Progenitor cell of endocrine pancreas (in vitro differentiated cells): ENCODE measurements around the gene MFSD2B. TPM values are rescaled to one million over a fixed set of nuclear protein-coding genes. Genes with fewer than 3 reads are reported as not detected.

Experiments used
- DNase-seq: peaks from one replicate; pipeline ENCODE4 v3.0.0; 2021; ENCODE audit warnings: low spot score; ENCODE audit not compliant: unreplicated experiment
- H3K27ac Mint-ChIP-seq: 2 replicates; pipeline ENCODE4 v1.8.0; 2021; ENCODE audit warnings: mild to moderate bottlenecking, moderate library complexity, mixed read lengths
- H3K27me3 Mint-ChIP-seq: 2 replicates; pipeline ENCODE4 v1.8.0; 2021; ENCODE audit warnings: mixed read lengths
- H3K36me3 Mint-ChIP-seq: 2 replicates; pipeline ENCODE4 v1.8.0; 2022; ENCODE audit warnings: mixed read lengths; ENCODE audit not compliant: insufficient read depth
- H3K4me1 Mint-ChIP-seq: 2 replicates; pipeline ENCODE4 v1.8.0; 2021; ENCODE audit warnings: low read depth, mixed read lengths
- H3K4me3 Mint-ChIP-seq: 2 replicates; pipeline ENCODE4 v1.8.0; 2021; ENCODE audit warnings: low read depth, mild to moderate bottlenecking, moderate library complexity, mixed read lengths
- H3K9me3 Mint-ChIP-seq: 2 replicates; pipeline ENCODE4 v1.8.0; 2021; ENCODE audit warnings: low read depth, mixed read lengths
- total RNA-seq: library from RNA; stranded (reverse); gene quantifications from 2 replicates; pipeline ENCODE4 v1.2.1, GENCODE V29; 2021
- TF ChIP-seq, protein P1 (sequence below): fragments of 200-600 bp; sonication (generic); IDR thresholded peaks from one replicate; pipeline ENCODE4 v1.5.0; 2021; ENCODE audit warnings: antibody characterized with exemption, mild to moderate bottlenecking; ENCODE audit not compliant: unreplicated experiment

Gene MFSD2B
- total RNA-seq, 1 donor from 2014 or later = 1.2 TPM

DNA sequence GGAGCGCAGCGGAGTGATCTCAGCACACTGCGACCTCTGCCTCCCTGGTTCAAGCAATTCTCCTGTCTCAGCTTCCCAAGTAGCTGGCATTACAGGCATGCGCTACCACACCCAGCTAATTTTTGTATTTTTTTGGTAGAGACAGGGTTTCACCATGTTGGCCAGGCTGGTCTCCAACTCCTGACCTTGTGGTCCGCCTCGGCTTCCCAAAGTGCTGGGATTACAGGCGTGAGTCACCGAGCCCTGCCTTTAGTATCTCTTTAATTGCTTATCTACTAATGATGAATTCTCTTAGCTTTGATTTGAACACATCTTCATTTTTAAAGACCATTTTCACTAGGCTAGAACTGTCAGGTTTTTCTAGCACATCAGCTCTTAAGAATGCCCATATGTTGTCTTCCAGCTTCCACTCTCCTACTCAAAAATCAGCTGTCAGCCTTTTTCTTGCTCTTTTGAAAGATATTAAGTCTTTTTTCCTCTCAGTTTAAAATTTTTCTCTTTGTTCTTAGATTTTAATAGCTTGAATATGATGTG, 16.1 kb upstream of the MFSD2B start:
- no peaks in the 10 kb centered on the region for H3K9me3 Mint-ChIP-seq
- H3K27ac Mint-ChIP-seq = no peak overlapping the region
- H3K4me1 Mint-ChIP-seq = no peaks in the 10 kb centered on the region
- no peaks in the 10 kb centered on the region for H3K27me3 Mint-ChIP-seq
- peaks cover 8% of the 10 kb centered on the region for H3K36me3 Mint-ChIP-seq
- no peak overlapping the region for H3K4me3 Mint-ChIP-seq
- TF ChIP-seq, protein P1, sequence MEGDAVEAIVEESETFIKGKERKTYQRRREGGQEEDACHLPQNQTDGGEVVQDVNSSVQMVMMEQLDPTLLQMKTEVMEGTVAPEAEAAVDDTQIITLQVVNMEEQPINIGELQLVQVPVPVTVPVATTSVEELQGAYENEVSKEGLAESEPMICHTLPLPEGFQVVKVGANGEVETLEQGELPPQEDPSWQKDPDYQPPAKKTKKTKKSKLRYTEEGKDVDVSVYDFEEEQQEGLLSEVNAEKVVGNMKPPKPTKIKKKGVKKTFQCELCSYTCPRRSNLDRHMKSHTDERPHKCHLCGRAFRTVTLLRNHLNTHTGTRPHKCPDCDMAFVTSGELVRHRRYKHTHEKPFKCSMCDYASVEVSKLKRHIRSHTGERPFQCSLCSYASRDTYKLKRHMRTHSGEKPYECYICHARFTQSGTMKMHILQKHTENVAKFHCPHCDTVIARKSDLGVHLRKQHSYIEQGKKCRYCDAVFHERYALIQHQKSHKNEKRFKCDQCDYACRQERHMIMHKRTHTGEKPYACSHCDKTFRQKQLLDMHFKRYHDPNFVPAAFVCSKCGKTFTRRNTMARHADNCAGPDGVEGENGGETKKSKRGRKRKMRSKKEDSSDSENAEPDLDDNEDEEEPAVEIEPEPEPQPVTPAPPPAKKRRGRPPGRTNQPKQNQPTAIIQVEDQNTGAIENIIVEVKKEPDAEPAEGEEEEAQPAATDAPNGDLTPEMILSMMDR = no peak
- DNase-seq = no peak

DNA sequence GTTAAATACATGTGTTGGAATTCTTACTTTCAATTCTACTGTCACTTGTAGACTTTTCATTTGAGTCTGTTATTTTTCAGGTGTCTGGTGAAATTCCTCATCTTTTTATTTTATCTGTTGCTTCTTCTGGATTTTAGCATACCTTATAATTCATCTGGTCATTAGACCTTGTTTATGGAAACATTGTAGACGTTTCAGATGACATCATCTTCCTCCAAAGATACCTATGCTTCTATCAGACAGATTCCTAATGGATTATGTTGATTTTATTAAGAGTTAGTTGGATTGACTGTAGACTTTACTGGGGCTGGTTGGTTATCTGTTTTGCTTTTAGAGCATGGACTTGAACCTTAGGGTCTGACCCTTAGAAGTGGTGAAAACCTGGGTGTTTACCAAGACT, 15.3 kb upstream of the MFSD2B start:
- Mint-ChIP-seq H3K4me3 (no peak overlapping the region), H3K9me3 (no peaks in the 10 kb centered on the region), H3K36me3 (peaks cover 9% of the 10 kb centered on the region), H3K27ac (peak overlapping the region; percentile 22), H3K4me1 (no peaks in the 10 kb centered on the region), H3K27me3 (no peaks in the 10 kb centered on the region)
- DNase-seq = no peak
- TF ChIP-seq, protein P1 = no peak

DNA sequence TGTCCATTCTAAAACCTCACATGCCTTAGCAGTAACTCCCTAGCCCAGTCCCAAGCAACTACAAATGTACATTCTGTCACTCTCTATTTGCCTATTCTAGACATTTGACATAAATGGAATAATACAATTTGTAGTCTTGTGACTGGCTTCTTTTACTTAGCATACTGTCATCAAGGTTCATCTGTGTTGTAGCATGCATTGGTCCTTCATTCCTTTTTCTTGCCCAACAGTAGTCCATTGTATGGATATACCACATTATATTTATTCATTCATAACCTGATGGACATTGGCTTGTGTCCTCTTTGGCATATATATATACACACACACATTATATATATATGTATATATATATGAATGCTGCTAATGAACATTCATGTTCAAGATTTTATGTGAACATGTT, 2.2 kb upstream of the MFSD2B start:
- no peaks in the 10 kb centered on the region for H3K9me3 Mint-ChIP-seq
- no peak overlapping the region for H3K4me3 Mint-ChIP-seq
- TF ChIP-seq, protein P1 = no peak
- H3K36me3 Mint-ChIP-seq = peaks cover 2% of the 10 kb centered on the region
- no peak for DNase-seq
- H3K4me1 Mint-ChIP-seq = peaks cover 12% of the 10 kb centered on the region
- no peak overlapping the region for H3K27ac Mint-ChIP-seq
- peaks cover 35% of the 10 kb centered on the region for H3K27me3 Mint-ChIP-seq

DNA sequence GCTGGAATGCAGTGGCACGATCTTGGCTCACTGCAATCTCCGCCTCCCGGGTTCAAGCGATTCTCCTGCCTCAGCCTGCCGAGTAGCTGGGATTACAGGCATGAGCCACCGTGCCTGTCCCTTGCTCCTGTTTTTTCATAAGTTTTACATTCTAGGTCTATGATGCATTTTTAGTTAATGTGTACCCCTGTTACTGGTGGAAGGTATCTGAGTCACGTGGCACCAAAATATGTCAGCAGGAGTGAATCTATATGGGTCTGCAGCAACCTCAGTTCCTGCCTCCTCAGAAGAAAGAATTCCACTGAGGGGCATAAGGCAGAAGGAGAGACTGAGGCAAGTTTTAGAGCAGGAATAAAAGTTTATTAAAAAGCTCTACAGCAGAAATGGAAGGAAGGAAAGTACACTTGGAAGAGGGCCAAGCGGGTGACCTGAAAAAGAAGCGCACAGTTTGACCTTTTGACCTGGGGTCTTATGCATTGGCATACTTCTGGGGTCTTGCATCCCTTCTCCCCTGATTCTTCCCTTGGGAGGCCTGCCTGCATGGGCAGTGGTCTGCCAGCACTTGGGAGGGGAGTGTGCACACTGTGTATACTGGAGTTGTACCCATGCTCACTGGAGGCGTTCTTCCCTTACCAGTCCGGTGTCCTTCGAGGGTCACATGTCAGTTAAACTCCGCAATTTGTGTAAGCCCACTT, 1.1 kb upstream of the MFSD2B start:
- Mint-ChIP-seq H3K27ac (no peak overlapping the region), H3K9me3 (no peaks in the 10 kb centered on the region), H3K36me3 (no peaks in the 10 kb centered on the region), H3K4me1 (peaks cover 6% of the 10 kb centered on the region), H3K4me3 (peak overlapping the region; percentile 59), H3K27me3 (peaks cover 36% of the 10 kb centered on the region)
- TF ChIP-seq, protein P1 = no peak
- DNase-seq = no peak

DNA sequence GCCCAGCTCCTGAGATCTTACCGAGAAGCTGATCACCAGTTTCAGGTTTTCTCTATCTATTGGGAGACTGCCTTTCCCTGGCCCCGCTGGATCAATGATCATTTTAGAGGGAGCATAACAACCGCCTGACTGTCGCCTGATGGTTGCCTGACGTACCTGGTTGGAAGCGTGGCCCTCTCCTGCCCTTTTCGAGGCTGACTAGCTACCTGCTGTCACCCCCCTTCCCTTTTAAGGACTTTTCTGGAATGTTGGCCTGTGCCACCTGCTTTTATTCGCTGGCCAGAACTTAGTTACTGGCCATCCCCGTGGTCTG, 562 bp upstream of the MFSD2B start:
- H3K9me3 Mint-ChIP-seq = no peaks in the 10 kb centered on the region
- TF ChIP-seq, protein P1 = no peak
- no peaks in the 10 kb centered on the region for H3K36me3 Mint-ChIP-seq
- H3K27ac Mint-ChIP-seq = no peak overlapping the region
- no peak for DNase-seq
- peaks cover 36% of the 10 kb centered on the region for H3K27me3 Mint-ChIP-seq
- H3K4me1 Mint-ChIP-seq = peaks cover 6% of the 10 kb centered on the region
- H3K4me3 Mint-ChIP-seq = peak overlapping the region; percentile 59
